AG04449 (cell line): ENCODE results near the gene SMIM24.

Experiments used
- CTCF ChIA-PET: fragments of 350-600 bp; formaldehyde crosslinking; extraction: SDS; loops from one replicate; lab custom pipeline; 2021; ENCODE audit warnings: antibody characterized with exemption; lab: Yijun Ruan, JAX
- POLR2A ChIA-PET: fragments of 400-600, 350-600 bp; formaldehyde crosslinking; extraction: SDS; loops from one replicate; lab custom pipeline; 2020; ENCODE audit warnings: antibody characterized with exemption, inconsistent platforms; lab: Yijun Ruan, JAX
- DNase-seq: peaks from one replicate; pipeline ENCODE4 v3.0.0-alpha.2; 2010; ENCODE audit warnings: low read depth, low spot score
- H3K4me3 ChIP-seq: 2 replicates; pipeline ENCODE4 v1.5.1; 2011; ENCODE audit warnings: low read depth, mild to moderate bottlenecking, control low read depth, low read length
- TF ChIP-seq, protein P1 (sequence below): IDR thresholded peaks from one replicate; pipeline ENCODE4 v1.5.1; 2011; ENCODE audit warnings: mild to moderate bottlenecking, moderate library complexity, low read length, control low read depth, inconsistent platforms; ENCODE audit not compliant: insufficient read depth; ENCODE audit errors: missing control alignments

Gene SMIM24

DNA sequence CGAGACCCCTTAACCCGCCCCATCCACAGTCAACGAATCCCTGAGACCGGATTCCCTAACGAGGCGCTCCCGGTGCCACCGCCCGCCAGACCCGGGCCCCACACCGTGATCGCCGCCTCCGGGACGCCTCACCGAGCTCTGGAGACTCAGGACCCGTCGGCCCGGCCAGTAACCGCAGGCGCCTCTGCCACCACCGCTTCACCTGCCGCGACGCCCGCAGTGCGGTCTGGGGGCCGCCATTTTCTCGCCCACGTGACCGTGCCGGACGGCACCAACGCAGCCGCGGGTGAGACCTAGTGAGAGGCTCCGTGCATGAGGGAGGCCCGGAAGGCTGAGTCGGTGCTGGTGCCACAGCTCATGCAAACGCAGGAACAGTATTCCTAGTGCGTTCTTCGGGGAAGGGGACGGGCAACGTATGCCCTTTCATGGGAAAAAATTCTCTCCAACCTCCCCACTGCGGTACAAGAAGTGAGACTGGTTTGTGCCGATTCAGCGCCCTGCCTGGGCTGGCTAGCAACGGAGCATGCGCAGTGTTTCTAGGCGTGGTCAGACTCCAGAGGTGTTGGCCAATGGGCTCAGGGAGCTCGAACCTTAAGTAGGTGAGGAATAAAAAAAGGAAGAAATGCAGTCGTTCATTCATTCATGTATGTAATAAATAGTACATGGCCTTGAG, 20.2 kb upstream of the SMIM24 start, which contains the start of gene DOHH:
Gene DOHH, minus strand, starts transcription at position 246 of the 673 bp plus-strand sequence. CDS start 3,860 bp downstream, outside the sequence.
- H3K4me3 ChIP-seq: peak within 1 kb of the TSS; percentile 90
- POLR2A ChIA-PET: interaction anchor here (0.5 to 0.6 kb wide), 4 partner anchors 15 to 441 kb away, joined by 3 to 4 read pairs (median 3); no protein-coding TSS in a partner anchor
- TF ChIP-seq, protein P1, sequence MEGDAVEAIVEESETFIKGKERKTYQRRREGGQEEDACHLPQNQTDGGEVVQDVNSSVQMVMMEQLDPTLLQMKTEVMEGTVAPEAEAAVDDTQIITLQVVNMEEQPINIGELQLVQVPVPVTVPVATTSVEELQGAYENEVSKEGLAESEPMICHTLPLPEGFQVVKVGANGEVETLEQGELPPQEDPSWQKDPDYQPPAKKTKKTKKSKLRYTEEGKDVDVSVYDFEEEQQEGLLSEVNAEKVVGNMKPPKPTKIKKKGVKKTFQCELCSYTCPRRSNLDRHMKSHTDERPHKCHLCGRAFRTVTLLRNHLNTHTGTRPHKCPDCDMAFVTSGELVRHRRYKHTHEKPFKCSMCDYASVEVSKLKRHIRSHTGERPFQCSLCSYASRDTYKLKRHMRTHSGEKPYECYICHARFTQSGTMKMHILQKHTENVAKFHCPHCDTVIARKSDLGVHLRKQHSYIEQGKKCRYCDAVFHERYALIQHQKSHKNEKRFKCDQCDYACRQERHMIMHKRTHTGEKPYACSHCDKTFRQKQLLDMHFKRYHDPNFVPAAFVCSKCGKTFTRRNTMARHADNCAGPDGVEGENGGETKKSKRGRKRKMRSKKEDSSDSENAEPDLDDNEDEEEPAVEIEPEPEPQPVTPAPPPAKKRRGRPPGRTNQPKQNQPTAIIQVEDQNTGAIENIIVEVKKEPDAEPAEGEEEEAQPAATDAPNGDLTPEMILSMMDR: no peak
- CTCF ChIA-PET: interaction anchor here (1.2 to 2.7 kb wide), 4 partner anchors 14 to 195 kb away, joined by 5 to 11 read pairs (median 8); no protein-coding TSS in a partner anchor
- DNase-seq: peak; percentile 78

DNA sequence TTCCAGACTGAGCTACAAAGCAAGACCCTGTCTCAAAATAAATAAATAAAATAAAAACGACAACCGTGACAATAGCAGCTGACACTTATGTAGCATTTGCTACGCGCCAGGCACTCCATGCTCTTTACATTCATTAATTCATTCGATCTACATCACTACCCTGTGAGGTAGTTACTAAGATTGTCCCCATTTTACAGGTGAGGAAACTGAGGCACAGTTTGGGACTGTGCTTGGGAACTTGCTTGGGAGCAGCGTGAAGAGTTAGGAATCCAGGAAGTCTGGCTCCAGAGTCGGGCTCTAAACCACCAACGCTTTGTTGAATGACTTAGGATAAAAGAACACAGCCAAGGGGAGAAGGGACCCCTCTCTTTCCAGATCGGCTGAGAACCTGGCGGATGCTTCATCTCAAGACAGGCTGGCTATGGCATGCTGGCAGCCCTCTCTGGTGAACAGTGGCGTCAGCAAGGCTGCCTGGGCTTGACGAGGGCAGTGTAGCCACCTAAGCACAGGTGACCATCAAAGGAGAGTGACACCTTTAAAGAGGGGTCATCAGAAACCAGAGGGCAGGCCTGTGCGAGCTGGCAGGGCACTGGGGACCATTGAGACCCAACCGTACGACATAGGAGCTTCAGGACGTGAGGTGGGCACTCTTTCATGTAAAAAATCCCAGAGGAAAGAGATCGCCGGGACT, 19.6 kb upstream of the SMIM24 start:
- ChIA-PET POLR2A (no interaction called here), CTCF (interaction anchor here (1.2 to 2.7 kb wide), 5 partner anchors 13 to 195 kb away, joined by 4 to 11 read pairs (median 8); no protein-coding TSS in a partner anchor)
- peak overlapping the region; percentile 90 for H3K4me3 ChIP-seq
- TF ChIP-seq, protein P1: no peak
- no peak for DNase-seq

DNA sequence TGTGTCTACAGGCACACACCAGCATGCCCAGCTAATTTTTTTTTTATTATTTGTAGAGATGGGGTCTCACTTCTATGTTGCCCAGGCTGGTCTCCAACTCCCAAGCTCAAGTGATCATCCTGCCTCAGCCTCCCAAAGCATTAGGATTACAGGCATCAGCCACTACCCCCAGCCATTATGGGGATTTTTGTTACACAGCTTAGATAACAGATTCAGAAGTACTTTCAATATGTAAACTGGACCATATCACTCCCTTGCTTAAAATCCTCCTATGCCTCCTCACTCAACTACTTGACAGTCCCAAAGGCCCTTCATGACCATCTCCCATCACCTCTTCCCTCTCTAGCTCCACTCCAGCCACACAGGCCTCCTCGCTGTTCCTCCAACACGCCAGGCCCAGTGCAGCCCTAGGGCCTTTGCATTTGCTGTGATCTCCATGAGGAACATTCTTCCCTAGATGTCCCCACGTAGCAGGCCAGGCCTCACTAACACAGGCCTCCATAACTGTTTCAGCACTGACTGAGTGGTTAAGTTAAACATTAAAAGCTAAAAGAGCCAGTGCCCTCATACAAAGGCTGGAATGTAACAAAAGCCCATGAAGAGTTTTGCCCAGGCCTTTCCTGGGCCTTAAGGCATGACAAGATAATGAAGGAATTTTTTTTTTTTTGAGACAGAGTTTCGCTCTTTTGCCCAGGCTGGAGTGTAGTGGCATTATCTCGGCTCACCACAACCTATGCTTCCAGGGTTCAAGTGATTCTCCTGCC, 17.6 kb upstream of the SMIM24 start:
- ChIA-PET CTCF (interaction anchor here (1.0 to 2.2 kb wide), 6 partner anchors 10 to 193 kb away, joined by 3 to 10 read pairs (median 4); no protein-coding TSS in a partner anchor), POLR2A (no interaction called here)
- no peak for DNase-seq
- no peak overlapping the region for H3K4me3 ChIP-seq
- TF ChIP-seq, protein P1: no peak

DNA sequence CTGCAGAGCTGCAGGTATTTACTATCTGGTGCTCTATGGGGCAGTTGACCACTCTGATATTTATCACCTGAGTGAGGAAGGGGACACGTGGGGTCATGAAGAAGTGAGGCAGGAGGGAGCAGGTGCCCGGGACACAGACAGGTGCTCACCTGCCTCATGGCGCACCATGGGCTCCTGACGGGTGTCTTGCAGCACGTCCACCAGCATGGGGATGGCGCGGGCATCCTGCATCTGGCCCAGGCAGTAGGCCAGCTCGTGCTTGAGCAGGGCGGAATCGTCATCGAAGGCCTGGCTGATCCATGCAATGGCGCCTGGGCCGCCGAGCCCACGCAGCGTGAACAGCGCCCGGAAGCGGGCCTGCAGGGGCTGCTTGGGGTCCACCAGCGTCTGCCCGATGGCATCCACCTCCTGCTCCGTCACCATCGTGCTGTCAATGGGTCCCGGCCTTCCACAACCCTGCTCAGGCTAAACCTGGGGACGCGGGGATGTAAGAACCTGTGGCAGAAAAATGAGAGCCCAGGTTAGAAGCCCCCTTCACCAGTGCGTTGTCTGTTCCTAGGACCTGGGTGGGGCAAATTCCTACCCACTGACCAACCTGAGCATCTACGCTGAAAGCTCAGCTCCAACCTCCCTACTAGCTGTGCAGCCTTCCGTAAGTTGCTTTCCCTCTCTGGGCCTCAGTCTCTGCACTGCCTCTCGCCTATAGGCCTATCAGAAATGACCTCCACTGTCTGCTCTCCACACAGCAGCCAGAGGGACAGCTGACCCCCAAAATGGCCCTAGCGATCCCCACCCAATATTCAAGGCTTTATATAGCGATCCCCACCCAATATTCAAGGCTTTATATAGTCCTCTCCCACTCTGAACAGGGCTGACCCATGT, 16.3 kb upstream of the SMIM24 start:
- no peak overlapping the region for H3K4me3 ChIP-seq
- no peak for DNase-seq
- ChIA-PET POLR2A (no interaction called here), CTCF (interaction anchor here (1.5 to 1.8 kb wide), 2 partner anchors 17 to 24 kb away, joined by 4 to 6 read pairs; no protein-coding TSS in a partner anchor)
- TF ChIP-seq, protein P1: no peak

DNA sequence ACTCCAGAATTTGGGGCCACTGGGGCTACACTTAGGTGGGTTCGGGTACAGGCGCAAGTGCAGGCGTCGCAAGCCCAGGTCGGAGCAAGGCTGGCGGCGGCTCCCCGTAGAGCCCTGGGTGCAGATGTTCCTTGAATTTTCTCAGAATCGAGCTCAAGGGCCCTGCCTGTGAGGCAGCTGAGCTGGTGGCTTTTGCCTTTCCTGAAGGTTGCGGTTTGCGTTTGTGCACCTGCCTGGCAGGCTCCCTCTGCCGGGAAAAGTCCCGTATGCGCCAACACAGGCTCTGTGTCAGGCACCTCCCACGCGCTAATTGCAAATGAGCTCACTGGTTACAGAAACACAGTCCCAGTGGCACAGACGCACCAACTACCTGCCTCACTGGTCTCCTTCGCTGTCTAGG, 14.2 kb upstream of the SMIM24 start:
- ChIA-PET POLR2A (interaction anchor here (1.1 kb wide), 1 partner anchor 8 kb away, joined by 4 read pairs; no protein-coding TSS in a partner anchor), CTCF (interaction anchor here (0.7 to 1.6 kb wide), 5 partner anchors 10 to 191 kb away, joined by 3 to 8 read pairs (median 4); partner anchors contain the start of gene SMIM44)
- no peak for DNase-seq
- TF ChIP-seq, protein P1: no peak
- no peak overlapping the region for H3K4me3 ChIP-seq
